Osteoblast (primary cell): ENCODE data around the gene ST3GAL6. TPM values are rescaled to one million over a fixed set of nuclear protein-coding genes. Genes with fewer than 3 reads are reported as not detected.

Experiments
- DNase-seq: peaks from one replicate; pipeline ENCODE4 v3.0.0; 2011; ENCODE audit warnings: low spot score, mixed read lengths; ENCODE audit not compliant: insufficient read length; ENCODE audit errors: missing footprints
- H2AFZ ChIP-seq: 2 replicates; pipeline ENCODE4 v1.6.0; 2011; ENCODE audit warnings: mild to moderate bottlenecking, low read length
- H3K27ac ChIP-seq: 2 replicates; pipeline ENCODE4 v1.5.1; 2011; ENCODE audit warnings: mild to moderate bottlenecking, low read depth, low read length, moderate library complexity
- H3K27me3 ChIP-seq: 2 replicates; pipeline ENCODE4 v1.6.0; 2012; ENCODE audit warnings: mild to moderate bottlenecking, control low read depth, inconsistent platforms, low read length, moderate library complexity; ENCODE audit not compliant: insufficient read depth
- H3K36me3 ChIP-seq: 2 replicates; pipeline ENCODE4 v1.5.1; 2011; ENCODE audit warnings: mild to moderate bottlenecking, low read length, control low read depth, moderate library complexity; ENCODE audit not compliant: insufficient read depth
- H3K4me1 ChIP-seq: 2 replicates; pipeline ENCODE4 v1.5.1; 2011; ENCODE audit warnings: mild to moderate bottlenecking, low read length, control low read depth, moderate library complexity; ENCODE audit not compliant: insufficient read depth
- H3K4me2 ChIP-seq: 2 replicates; pipeline ENCODE4 v1.6.0; 2011; ENCODE audit warnings: mild to moderate bottlenecking, low read length; ENCODE audit not compliant: insufficient read depth
- H3K4me3 ChIP-seq: fragments of 200-600 bp; sonication (generic); 3 replicates; pipeline ENCODE4 v1.5.1; 2012; ENCODE audit warnings: mild to moderate bottlenecking, low read length, inconsistent platforms; ENCODE audit not compliant: insufficient read depth
- H3K79me2 ChIP-seq: 2 replicates; pipeline ENCODE4 v1.6.0; 2012; ENCODE audit warnings: mild to moderate bottlenecking, low read length, control low read depth, inconsistent platforms; ENCODE audit not compliant: insufficient read depth
- H3K9me3 ChIP-seq: 2 replicates; pipeline ENCODE4 v1.5.1; 2011; ENCODE audit warnings: low read depth, low read length, control low read depth
- H4K20me1 ChIP-seq: 2 replicates; pipeline ENCODE4 v1.6.0; 2012; ENCODE audit warnings: mild to moderate bottlenecking, low read length, control low read depth; ENCODE audit not compliant: insufficient read depth
- total RNA-seq: library from RNA; depleted of rRNA; stranded (reverse); fragments of >200 nt; gene quantifications from 2 replicates; pipeline ENCODE4 v1.2.3, GENCODE V29; 2012
- TF ChIP-seq, protein P1 (sequence below): IDR thresholded peaks from 2 replicates; pipeline ENCODE4 v1.5.1; 2011; ENCODE audit warnings: mild to moderate bottlenecking, low read depth, low read length, moderate library complexity; ENCODE audit errors: extremely low read depth

The ST3GAL6 gene
- total RNA-seq, 1 donor: 2.2 TPM

DNA sequence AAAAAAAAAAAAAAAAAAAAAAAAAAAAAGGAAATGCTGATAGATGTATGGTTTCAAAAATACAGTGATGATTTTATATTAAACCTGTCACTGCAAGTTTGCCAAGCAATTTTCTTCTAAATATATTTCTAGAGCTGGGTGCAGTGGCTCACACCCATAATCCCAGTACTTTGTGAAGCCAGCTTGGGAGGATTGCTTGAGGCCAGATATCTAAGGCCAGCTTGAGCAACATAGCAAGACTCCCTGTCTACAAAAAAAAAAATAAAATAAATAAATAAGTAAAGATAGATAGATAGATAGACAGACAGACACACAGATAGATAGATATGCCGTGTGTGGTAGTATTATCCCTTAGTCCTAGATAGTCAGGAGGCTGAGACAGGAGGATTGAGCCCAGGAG, 41.4 kb upstream of the ST3GAL6 start:
- no peak for DNase-seq
- no peak overlapping the region for H3K4me3 ChIP-seq
- H3K79me2 ChIP-seq: no peaks in the 10 kb centered on the region
- peaks cover 5% of the 10 kb centered on the region for H3K4me1 ChIP-seq
- no peak overlapping the region for H3K4me2 ChIP-seq
- no peak overlapping the region for H2AFZ ChIP-seq
- TF ChIP-seq, protein P1, sequence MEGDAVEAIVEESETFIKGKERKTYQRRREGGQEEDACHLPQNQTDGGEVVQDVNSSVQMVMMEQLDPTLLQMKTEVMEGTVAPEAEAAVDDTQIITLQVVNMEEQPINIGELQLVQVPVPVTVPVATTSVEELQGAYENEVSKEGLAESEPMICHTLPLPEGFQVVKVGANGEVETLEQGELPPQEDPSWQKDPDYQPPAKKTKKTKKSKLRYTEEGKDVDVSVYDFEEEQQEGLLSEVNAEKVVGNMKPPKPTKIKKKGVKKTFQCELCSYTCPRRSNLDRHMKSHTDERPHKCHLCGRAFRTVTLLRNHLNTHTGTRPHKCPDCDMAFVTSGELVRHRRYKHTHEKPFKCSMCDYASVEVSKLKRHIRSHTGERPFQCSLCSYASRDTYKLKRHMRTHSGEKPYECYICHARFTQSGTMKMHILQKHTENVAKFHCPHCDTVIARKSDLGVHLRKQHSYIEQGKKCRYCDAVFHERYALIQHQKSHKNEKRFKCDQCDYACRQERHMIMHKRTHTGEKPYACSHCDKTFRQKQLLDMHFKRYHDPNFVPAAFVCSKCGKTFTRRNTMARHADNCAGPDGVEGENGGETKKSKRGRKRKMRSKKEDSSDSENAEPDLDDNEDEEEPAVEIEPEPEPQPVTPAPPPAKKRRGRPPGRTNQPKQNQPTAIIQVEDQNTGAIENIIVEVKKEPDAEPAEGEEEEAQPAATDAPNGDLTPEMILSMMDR: no peak
- H3K27me3 ChIP-seq: peaks cover 2% of the 10 kb centered on the region
- H3K36me3 ChIP-seq: no peaks in the 10 kb centered on the region
- H3K9me3 ChIP-seq: no peaks in the 10 kb centered on the region
- H4K20me1 ChIP-seq: no peaks in the 10 kb centered on the region
- H3K27ac ChIP-seq: no peak overlapping the region

DNA sequence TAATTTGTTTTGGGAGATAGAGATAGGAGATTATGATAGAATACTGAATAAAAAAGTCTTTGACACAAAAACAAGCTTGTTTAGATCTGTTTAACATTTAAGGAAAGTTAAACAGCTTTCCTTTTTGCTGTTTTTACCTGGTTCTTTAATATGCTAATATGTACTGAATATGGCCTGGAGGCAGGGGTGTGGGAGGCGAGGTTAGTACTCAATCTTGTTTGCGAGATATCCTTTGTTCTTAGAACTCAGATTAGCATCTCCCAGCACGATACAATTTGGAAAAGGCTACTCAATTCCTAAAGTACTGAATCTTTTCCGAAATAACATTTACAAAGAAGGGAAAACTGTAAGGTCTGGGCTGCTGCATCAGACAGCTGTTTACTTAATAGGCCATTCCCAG, 40.8 kb upstream of the ST3GAL6 start:
- H3K4me3 ChIP-seq: no peak overlapping the region
- no peak overlapping the region for H3K4me2 ChIP-seq
- peaks cover 2% of the 10 kb centered on the region for H3K27me3 ChIP-seq
- TF ChIP-seq, protein P1: no peak
- no peak overlapping the region for H2AFZ ChIP-seq
- no peaks in the 10 kb centered on the region for H3K9me3 ChIP-seq
- no peaks in the 10 kb centered on the region for H3K36me3 ChIP-seq
- H3K27ac ChIP-seq: no peak overlapping the region
- H3K4me1 ChIP-seq: peaks cover 5% of the 10 kb centered on the region
- H4K20me1 ChIP-seq: no peaks in the 10 kb centered on the region
- no peak for DNase-seq
- no peaks in the 10 kb centered on the region for H3K79me2 ChIP-seq

DNA sequence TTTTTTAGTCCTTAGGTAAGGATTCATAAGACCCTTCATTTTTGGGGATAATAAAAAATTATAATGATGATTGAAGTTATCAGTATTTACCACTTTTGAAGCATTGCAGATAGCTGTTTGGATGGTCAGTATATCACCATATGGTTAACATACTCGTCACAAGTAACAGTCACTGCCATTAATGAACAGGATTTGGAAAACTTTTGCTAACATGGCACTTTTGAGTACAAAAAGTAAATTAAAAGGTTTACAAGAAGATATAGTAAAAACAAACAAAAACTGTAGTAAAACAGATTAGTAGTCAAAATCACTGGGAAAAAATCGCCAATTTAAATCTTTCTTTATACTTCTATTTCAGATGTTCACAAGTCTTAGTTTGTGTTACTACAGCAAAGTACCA, 37.8 kb upstream of the ST3GAL6 start:
- TF ChIP-seq, protein P1: no peak
- Histone ChIP-seq H3K27me3 (peaks cover 2% of the 10 kb centered on the region), H3K4me3 (no peak overlapping the region), H3K79me2 (no peaks in the 10 kb centered on the region), H3K4me1 (peaks cover 7% of the 10 kb centered on the region), H3K9me3 (no peaks in the 10 kb centered on the region), H3K4me2 (no peak overlapping the region), H4K20me1 (no peaks in the 10 kb centered on the region), H3K36me3 (no peaks in the 10 kb centered on the region), H2AFZ (no peak overlapping the region), H3K27ac (no peak overlapping the region)
- DNase-seq: no peak

- H3K36me3 ChIP-seq: no peaks in the 10 kb centered on the region
- H3K27me3 ChIP-seq: peaks cover 2% of the 10 kb centered on the region
- H2AFZ ChIP-seq: no peak overlapping the region
- no peak for DNase-seq
- no peak overlapping the region for H3K27ac ChIP-seq
- no peaks in the 10 kb centered on the region for H3K9me3 ChIP-seq
- TF ChIP-seq, protein P1: no peak
- H3K4me3 ChIP-seq: no peak overlapping the region
- no peak overlapping the region for H3K4me2 ChIP-seq
- H3K4me1 ChIP-seq: peaks cover 12% of the 10 kb centered on the region
- H3K79me2 ChIP-seq: no peaks in the 10 kb centered on the region
- no peaks in the 10 kb centered on the region for H4K20me1 ChIP-seq
Observed at GRCh38 chr3:98726084-98726483, 37.1 kb upstream of the ST3GAL6 start.
